ENCODE measurements around the gene KCNK1.

- no peak for TF ChIP-seq EP300 (IDR thresholded peaks at IDR 0.05)
- no peak for TF ChIP-seq POLR2A (IDR thresholded peaks at IDR 0.05; ENCODE audit: low read depth)
These were observed 14.9 kb upstream of the KCNK1 start for GRCh38 chr1:233598891-233599541.
